ENCODE measurements around the gene TFF1.

TFF1 gene

DNA sequence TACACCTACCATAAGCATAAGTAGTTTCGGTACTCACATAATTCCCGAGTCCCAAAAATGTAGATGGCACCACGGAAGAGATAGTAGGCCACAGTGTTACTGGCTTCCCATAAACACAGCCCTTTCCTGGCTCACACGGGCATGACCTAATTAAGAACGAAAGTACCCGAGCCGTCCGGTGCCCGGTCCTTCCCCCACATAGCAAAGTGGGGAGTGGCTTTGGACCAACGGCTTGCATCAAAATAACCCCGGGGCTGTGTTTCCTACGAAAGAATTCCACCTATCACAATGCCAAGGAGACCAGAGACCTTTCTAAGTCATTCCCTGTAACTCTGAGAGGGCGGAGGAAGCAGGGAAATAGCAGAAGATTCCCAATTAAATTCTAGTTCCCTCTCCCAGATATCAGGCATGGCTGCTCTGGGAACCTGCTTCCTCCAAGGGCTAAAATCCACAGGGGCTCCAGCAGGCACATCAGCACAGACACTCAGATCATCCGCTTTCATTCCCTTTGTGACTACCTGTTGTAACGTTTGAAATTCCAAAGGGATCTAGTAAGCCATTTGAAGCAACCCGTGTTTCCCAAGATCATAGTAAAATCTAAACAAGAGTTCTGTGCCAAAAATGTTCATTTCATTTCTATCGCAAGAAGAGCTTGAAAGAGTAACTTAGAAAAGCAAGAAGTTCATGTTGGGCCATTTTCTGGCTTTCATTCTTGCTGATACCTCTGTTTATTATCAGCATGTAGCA is 29.7 kb upstream of the TFF1 start, which contains the start of gene TMPRSS3:
TMPRSS3 (minus strand) TSS at position 148 of the 747 bp plus-strand sequence. CDS start 635 bp downstream, outside the sequence.
- Histone ChIP-seq H3K36me3 (no peaks in the 10 kb centered on the region), H3K27me3 (peaks cover 0 to 22% (median 0%) of the 10 kb centered on the region in 11 experiments; a peak in 4 of 22 replicates), H3K9ac (peak within 1 kb of the TSS in 4 of 11 experiments; percentile 32 to 51 (median 48); a peak in 6 of 22 replicates), H4K20me1 (no peaks in the 10 kb centered on the region), H3K4me1 (peaks cover 41 to 87% (median 67%) of the 10 kb centered on the region in 10 experiments), H3K27ac (peak within 1 kb of the TSS in 5 of 11 experiments; percentile 2 to 74 (median 53); a peak in 7 of 22 replicates), H3K9me3 (replicated peaks in 1 of 11) (peaks cover 0 to 2% (median 0%) of the 10 kb centered on the region in 11 experiments; a peak in 4 of 22 replicates), H3K4me3 (peak within 1 kb of the TSS in 3 of 10 experiments; percentile 10 to 41 (median 22); a peak in 3 of 20 replicates), H3K4me2 (peak within 1 kb of the TSS; percentile 37 to 92 (median 78))
- TF ChIP-seq Cebpa-rat (IDR thresholded peaks at IDR 0.05), result no peak

DNA sequence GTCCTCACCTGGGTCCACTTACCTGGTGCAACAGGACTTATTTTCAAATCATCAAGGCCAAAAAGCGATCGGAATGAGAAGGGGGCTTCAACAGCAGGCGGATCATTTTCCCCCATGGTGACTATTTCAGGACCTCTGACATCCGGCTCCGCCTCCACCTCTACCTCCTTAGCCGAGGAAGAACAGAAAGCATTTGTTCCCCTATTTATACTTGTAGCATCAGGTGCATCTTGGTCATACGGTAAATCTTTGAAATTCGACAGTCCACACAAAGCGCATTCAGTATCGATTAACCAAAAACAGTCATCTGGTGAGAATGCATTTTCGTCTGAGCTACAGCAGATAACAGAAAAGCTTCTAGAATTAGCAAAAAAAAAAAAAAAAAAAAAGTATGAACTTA is 29.0 kb upstream of the TFF1 start:
- peak overlapping the region in 2 of 10 experiments; percentile 17 to 22; a peak in 2 of 20 replicates for H3K4me3 ChIP-seq
- H3K9me3 ChIP-seq (replicated peaks in 1 of 11), result no peaks in the 10 kb centered on the region
- H3K4me1 ChIP-seq, result peaks cover 41 to 95% (median 71%) of the 10 kb centered on the region in 10 experiments
- no peak overlapping the region for H3K9ac ChIP-seq
- H3K27ac ChIP-seq, result peak overlapping the region in 1 of 11 experiments; percentile 53; a peak in 1 of 22 replicates
- peaks cover 0 to 22% (median 0%) of the 10 kb centered on the region in 11 experiments; a peak in 4 of 22 replicates for H3K27me3 ChIP-seq
- no peak for TF ChIP-seq Cebpa-rat (IDR thresholded peaks at IDR 0.05)
- H3K4me2 ChIP-seq, result peak overlapping the region; percentile 37 to 92 (median 78); a peak in 21 of 22 replicates
- H4K20me1 ChIP-seq, result no peaks in the 10 kb centered on the region
- H3K36me3 ChIP-seq, result no peaks in the 10 kb centered on the region

DNA sequence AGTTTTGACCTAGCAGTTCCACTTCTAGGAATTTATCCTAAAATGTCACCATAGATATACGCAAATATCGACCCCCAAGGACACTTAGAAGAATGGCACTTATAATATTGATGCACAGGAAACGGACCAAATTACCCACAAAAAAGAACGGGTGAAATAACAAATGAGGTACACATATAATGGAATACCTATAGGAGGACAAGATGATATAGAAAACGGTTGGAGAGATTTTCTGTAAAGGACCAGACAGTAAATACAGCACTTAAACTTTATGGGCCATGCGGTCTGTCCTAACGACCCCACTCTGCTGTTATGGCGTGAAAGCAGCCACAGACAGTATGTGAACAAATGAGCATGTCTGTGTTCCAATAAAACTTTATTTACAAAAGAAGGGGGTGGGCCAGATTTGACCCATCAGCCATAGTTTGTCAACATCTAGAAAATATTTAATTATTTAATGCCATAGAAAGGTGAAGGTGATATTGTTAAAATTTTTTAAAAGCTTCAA is 27.2 kb upstream of the TFF1 start:
- H3K27me3 ChIP-seq, result peaks cover 0 to 22% (median 0%) of the 10 kb centered on the region in 11 experiments; a peak in 4 of 22 replicates
- H3K36me3 ChIP-seq, result peaks cover 0 to 2% (median 0%) of the 10 kb centered on the region in 11 experiments; a peak in 1 of 22 replicates
- TF ChIP-seq Cebpa-rat (IDR thresholded peaks at IDR 0.05), result no peak
- H3K4me2 ChIP-seq, result peak overlapping the region; percentile 56 to 86 (median 69)
- H3K27ac ChIP-seq, result peak overlapping the region in 2 of 11 experiments; percentile 19 to 24; a peak in 1 of 22 replicates
- H3K9me3 ChIP-seq (replicated peaks in 1 of 11), result no peaks in the 10 kb centered on the region
- H3K4me3 ChIP-seq, result no peak overlapping the region
- no peak overlapping the region for H3K9ac ChIP-seq
- no peaks in the 10 kb centered on the region for H4K20me1 ChIP-seq
- H3K4me1 ChIP-seq, result peaks cover 54 to 97% (median 78%) of the 10 kb centered on the region in 10 experiments

DNA sequence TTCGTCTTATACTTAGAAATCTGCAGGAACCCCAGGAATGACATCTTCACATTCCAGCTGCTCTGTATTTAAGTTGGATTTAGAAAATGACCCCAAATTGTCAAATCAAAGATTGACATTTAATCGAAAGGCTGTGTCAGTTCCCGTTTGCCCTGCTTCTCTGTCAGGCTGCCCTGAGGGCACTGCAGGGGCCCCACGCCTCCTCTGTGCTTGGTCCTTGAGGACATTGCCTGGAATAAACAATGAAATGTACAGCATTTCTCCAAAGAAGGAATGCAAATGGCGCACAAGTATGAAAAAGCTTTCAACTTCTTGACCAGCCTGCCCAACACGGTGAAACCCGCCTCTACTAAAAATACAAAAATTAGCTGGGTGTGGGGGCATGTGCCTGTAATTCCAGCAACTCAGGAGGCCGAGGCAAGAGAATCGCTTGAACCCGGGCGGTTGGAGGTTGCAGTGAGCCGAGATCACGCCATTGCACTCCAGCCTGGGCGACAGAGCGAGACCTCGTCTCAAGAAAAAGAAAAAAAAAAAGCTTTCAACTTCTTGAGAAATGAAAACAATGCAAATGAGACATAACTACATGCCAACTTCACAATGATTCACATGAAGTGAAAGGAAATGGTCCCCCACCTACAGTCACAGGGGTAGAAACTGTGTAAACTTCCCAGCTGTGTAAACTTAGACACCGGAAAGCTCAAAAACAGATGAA is 26.6 kb upstream of the TFF1 start:
- H3K9ac ChIP-seq, result no peak overlapping the region; a peak in 1 of 22 replicates
- TF ChIP-seq Cebpa-rat (IDR thresholded peaks at IDR 0.05), result no peak
- peaks cover 0 to 19% (median 0%) of the 10 kb centered on the region in 11 experiments; a peak in 4 of 22 replicates for H3K27me3 ChIP-seq
- H3K4me2 ChIP-seq, result peak overlapping the region; percentile 56 to 86 (median 69)
- peak overlapping the region in 5 of 11 experiments; percentile 12 to 37 (median 24); a peak in 5 of 22 replicates for H3K27ac ChIP-seq
- peaks cover 0 to 8% (median 0%) of the 10 kb centered on the region in 11 experiments; a peak in 1 of 22 replicates for H3K36me3 ChIP-seq
- no peak overlapping the region for H3K4me3 ChIP-seq
- H3K4me1 ChIP-seq, result peaks cover 52 to 97% (median 78%) of the 10 kb centered on the region in 10 experiments
- no peaks in the 10 kb centered on the region for H4K20me1 ChIP-seq
- H3K9me3 ChIP-seq (replicated peaks in 1 of 11), result no peaks in the 10 kb centered on the region

GRCh38 chr21:42391297-42391696 is 25.0 kb upstream of the TFF1 start:
- H4K20me1 ChIP-seq, result no peaks in the 10 kb centered on the region
- peaks cover 57 to 96% (median 76%) of the 10 kb centered on the region in 10 experiments for H3K4me1 ChIP-seq
- peaks cover 0 to 8% (median 0%) of the 10 kb centered on the region in 11 experiments; a peak in 1 of 22 replicates for H3K36me3 ChIP-seq
- no peaks in the 10 kb centered on the region for H3K9me3 ChIP-seq (replicated peaks in 1 of 11)
- no peak overlapping the region for H3K9ac ChIP-seq
- H3K27me3 ChIP-seq, result peaks cover 0 to 4% (median 0%) of the 10 kb centered on the region in 11 experiments; a peak in 2 of 22 replicates
- no peak overlapping the region for H3K27ac ChIP-seq
- no peak overlapping the region for H3K4me3 ChIP-seq
- no peak for TF ChIP-seq Cebpa-rat (IDR thresholded peaks at IDR 0.05)
- H3K4me2 ChIP-seq, result peak overlapping the region in 4 of 11 experiments; percentile 59 to 86 (median 78); a peak in 7 of 22 replicates

GRCh38 chr21:42390696-42391095 is 24.4 kb upstream of the TFF1 start:
- no peaks in the 10 kb centered on the region; a peak in 1 of 22 replicates for H3K27me3 ChIP-seq
- no peak overlapping the region for H3K4me3 ChIP-seq
- no peaks in the 10 kb centered on the region for H3K9me3 ChIP-seq (replicated peaks in 1 of 11)
- peaks cover 0 to 8% (median 0%) of the 10 kb centered on the region in 11 experiments; a peak in 1 of 22 replicates for H3K36me3 ChIP-seq
- no peak overlapping the region for H3K9ac ChIP-seq
- H3K27ac ChIP-seq, result no peak overlapping the region
- H3K4me2 ChIP-seq, result peak overlapping the region in 7 of 11 experiments; percentile 59 to 81 (median 68); a peak in 9 of 22 replicates
- H4K20me1 ChIP-seq, result no peaks in the 10 kb centered on the region
- TF ChIP-seq Cebpa-rat (IDR thresholded peaks at IDR 0.05), result no peak
- peaks cover 57 to 96% (median 76%) of the 10 kb centered on the region in 10 experiments for H3K4me1 ChIP-seq

GRCh38 chr21:42390193-42390592 is 23.9 kb upstream of the TFF1 start:
- no peak overlapping the region for H3K27ac ChIP-seq
- TF ChIP-seq Cebpa-rat (IDR thresholded peaks at IDR 0.05), result no peak
- no peak overlapping the region for H3K9ac ChIP-seq
- no peak overlapping the region for H3K4me3 ChIP-seq
- H3K27me3 ChIP-seq, result no peaks in the 10 kb centered on the region; a peak in 1 of 22 replicates
- H3K4me1 ChIP-seq, result peaks cover 58 to 96% (median 76%) of the 10 kb centered on the region in 10 experiments
- H3K4me2 ChIP-seq, result peak overlapping the region; percentile 59 to 81 (median 67)
- no peaks in the 10 kb centered on the region for H3K9me3 ChIP-seq (replicated peaks in 1 of 11)
- H3K36me3 ChIP-seq, result peaks cover 0 to 8% (median 0%) of the 10 kb centered on the region in 11 experiments; a peak in 1 of 22 replicates
- no peaks in the 10 kb centered on the region for H4K20me1 ChIP-seq

GRCh38 chr21:42389449-42389835 is 23.1 kb upstream of the TFF1 start:
- Histone ChIP-seq H3K4me2 (peak overlapping the region; percentile 59 to 81 (median 67)), H4K20me1 (no peaks in the 10 kb centered on the region), H3K4me1 (peaks cover 64 to 96% (median 75%) of the 10 kb centered on the region in 10 experiments)

More at GRCh38 chr21:42389449-42389835, 23.1 kb upstream of the TFF1 start:
- Histone ChIP-seq H3K9ac (no peak overlapping the region), H3K9me3 (replicated peaks in 1 of 11) (no peaks in the 10 kb centered on the region), H3K27ac (no peak overlapping the region), H3K27me3 (no peaks in the 10 kb centered on the region; a peak in 1 of 22 replicates), H3K36me3 (peaks cover 0 to 8% (median 0%) of the 10 kb centered on the region in 11 experiments; a peak in 1 of 22 replicates), H3K4me3 (no peak overlapping the region)
- no peak for TF ChIP-seq Cebpa-rat (IDR thresholded peaks at IDR 0.05)
